Astrocyte (in vitro differentiated cells and primary cell): ENCODE data around the gene KPNA1. TPM values are rescaled to one million over a fixed set of nuclear protein-coding genes. Genes with fewer than 3 reads are reported as not detected.
A peak's percentile ranks its signal among the peaks of the same experiment; 100 is the strongest.

ENCODE experiments used
- DNase-seq: peaks from one replicate; pipeline ENCODE4 v3.0.0-alpha.2; 2010; ENCODE audit warnings: low read depth
- FAIRE-seq: peaks from 2 replicates; lab custom pipeline; 2011; peaks lifted over from hg19 to GRCh38; lab: Jason Lieb, UNC
- H2AFZ ChIP-seq: 2 replicates; pipeline ENCODE4 v1.6.0; 2012; ENCODE audit warnings: low read depth, low read length, inconsistent platforms
- H3K27ac ChIP-seq: 2 replicates; pipeline ENCODE4 v1.5.1; 2011; ENCODE audit warnings: low read depth, low read length, inconsistent platforms
- H3K27me3 ChIP-seq: 2 replicates; pipeline ENCODE4 v1.6.0; 2011; ENCODE audit warnings: low read length, inconsistent platforms; ENCODE audit not compliant: insufficient read depth
- H3K36me3 ChIP-seq: 2 replicates; pipeline ENCODE4 v1.5.1; 2011; ENCODE audit warnings: low read length, inconsistent platforms; ENCODE audit not compliant: insufficient read depth
- H3K4me1 ChIP-seq: 2 replicates; pipeline ENCODE4 v1.5.1; 2011; ENCODE audit warnings: low read length, inconsistent platforms; ENCODE audit not compliant: insufficient read depth
- H3K4me2 ChIP-seq: 2 replicates; pipeline ENCODE4 v1.6.0; 2012; ENCODE audit warnings: low read length, inconsistent platforms
- H3K4me3 ChIP-seq: 2 replicates; pipeline ENCODE4 v1.5.1; 2011; ENCODE audit warnings: low read depth, mild to moderate bottlenecking, low read length, inconsistent platforms; ENCODE audit not compliant: insufficient read depth
- H3K79me2 ChIP-seq: 2 replicates; pipeline ENCODE4 v1.6.0; 2012; ENCODE audit warnings: mild to moderate bottlenecking, low read length, inconsistent platforms; ENCODE audit not compliant: insufficient read depth
- H3K9ac ChIP-seq: 2 replicates; pipeline ENCODE4 v1.6.0; 2012; ENCODE audit warnings: mild to moderate bottlenecking, low read length, inconsistent platforms
- H3K9me3 ChIP-seq: 2 replicates; pipeline ENCODE4 v1.5.1; 2012; ENCODE audit warnings: low read depth, mild to moderate bottlenecking, low read length, inconsistent platforms; ENCODE audit not compliant: insufficient read depth
- H4K20me1 ChIP-seq: 2 replicates; pipeline ENCODE4 v1.6.0; 2012; ENCODE audit warnings: low read length, inconsistent platforms; ENCODE audit not compliant: insufficient read depth
- H3K27ac Mint-ChIP-seq: one replicate; pipeline ENCODE4 v1.8.0; 2021; ENCODE audit warnings: mild to moderate bottlenecking, mixed read lengths; ENCODE audit not compliant: unreplicated experiment
- H3K27me3 Mint-ChIP-seq: one replicate; pipeline ENCODE4 v1.8.0; 2021; ENCODE audit warnings: low read depth, mixed read lengths; ENCODE audit not compliant: unreplicated experiment
- H3K36me3 Mint-ChIP-seq: one replicate; pipeline ENCODE4 v1.8.0; 2021; ENCODE audit warnings: low read depth, mixed read lengths; ENCODE audit not compliant: unreplicated experiment
- H3K4me1 Mint-ChIP-seq: one replicate; pipeline ENCODE4 v1.8.0; 2021; ENCODE audit warnings: low read depth, mixed read lengths; ENCODE audit not compliant: unreplicated experiment
- H3K4me3 Mint-ChIP-seq: one replicate; pipeline ENCODE4 v1.8.0; 2021; ENCODE audit warnings: mild to moderate bottlenecking, moderate library complexity, mixed read lengths; ENCODE audit not compliant: unreplicated experiment
- H3K9me3 Mint-ChIP-seq: one replicate; pipeline ENCODE4 v1.8.0; 2021; ENCODE audit warnings: mild to moderate bottlenecking, mixed read lengths; ENCODE audit not compliant: unreplicated experiment
- EZH2 ChIP-seq: IDR thresholded peaks from 2 replicates; pipeline ENCODE4 v1.6.1; 2012; ENCODE audit warnings: mild to moderate bottlenecking, low read length, inconsistent platforms; ENCODE audit not compliant: insufficient read depth
- total RNA-seq: library from RNA; stranded (reverse); gene quantifications from 2 replicates; pipeline ENCODE4 v1.2.1, GENCODE V29; 2021
- TF ChIP-seq, protein P1 (sequence below): IDR thresholded peaks from 2 replicates; pipeline ENCODE4 v1.5.1; 2011; ENCODE audit warnings: low read depth, mild to moderate bottlenecking, inconsistent platforms, low read length, moderate library complexity; ENCODE audit not compliant: insufficient read depth

The KPNA1 gene
- total RNA-seq, 1 donor from 2014 or later = 165 TPM

DNA sequence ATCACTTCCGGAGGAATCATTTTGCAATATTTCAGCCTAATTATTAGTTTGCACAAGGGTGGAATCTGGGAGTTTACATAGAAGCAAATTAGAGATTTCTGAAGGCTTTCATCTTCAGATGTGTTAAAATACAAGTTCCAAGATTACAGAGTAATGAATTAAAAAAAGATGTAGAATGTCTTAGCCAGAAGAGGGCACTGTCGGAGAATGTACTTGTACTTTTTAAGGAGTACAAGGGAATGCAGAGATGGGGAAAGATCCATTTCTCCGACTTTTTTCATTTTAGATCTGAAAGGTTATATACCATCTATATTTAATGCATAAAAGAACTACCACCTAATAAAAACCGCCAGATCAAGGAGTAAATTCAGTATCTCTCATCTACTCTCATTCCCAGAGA lies 55.7 kb downstream of the KPNA1 start:
- H3K27me3 Mint-ChIP-seq = no peaks in the 10 kb centered on the region
- Histone ChIP-seq H3K4me1 (no peaks in the 10 kb centered on the region), H3K79me2 (peaks cover 3% of the 10 kb centered on the region), H3K27ac (no peak overlapping the region), H3K9me3 (no peaks in the 10 kb centered on the region), H4K20me1 (peaks cover 24% of the 10 kb centered on the region), H3K27me3 (no peaks in the 10 kb centered on the region), H3K4me3 (no peak overlapping the region), H3K9ac (no peak overlapping the region), H2AFZ (no peak overlapping the region), H3K36me3 (peaks cover 29% of the 10 kb centered on the region), H3K4me2 (no peak overlapping the region)
- no peak for TF ChIP-seq EZH2
- TF ChIP-seq, protein P1, sequence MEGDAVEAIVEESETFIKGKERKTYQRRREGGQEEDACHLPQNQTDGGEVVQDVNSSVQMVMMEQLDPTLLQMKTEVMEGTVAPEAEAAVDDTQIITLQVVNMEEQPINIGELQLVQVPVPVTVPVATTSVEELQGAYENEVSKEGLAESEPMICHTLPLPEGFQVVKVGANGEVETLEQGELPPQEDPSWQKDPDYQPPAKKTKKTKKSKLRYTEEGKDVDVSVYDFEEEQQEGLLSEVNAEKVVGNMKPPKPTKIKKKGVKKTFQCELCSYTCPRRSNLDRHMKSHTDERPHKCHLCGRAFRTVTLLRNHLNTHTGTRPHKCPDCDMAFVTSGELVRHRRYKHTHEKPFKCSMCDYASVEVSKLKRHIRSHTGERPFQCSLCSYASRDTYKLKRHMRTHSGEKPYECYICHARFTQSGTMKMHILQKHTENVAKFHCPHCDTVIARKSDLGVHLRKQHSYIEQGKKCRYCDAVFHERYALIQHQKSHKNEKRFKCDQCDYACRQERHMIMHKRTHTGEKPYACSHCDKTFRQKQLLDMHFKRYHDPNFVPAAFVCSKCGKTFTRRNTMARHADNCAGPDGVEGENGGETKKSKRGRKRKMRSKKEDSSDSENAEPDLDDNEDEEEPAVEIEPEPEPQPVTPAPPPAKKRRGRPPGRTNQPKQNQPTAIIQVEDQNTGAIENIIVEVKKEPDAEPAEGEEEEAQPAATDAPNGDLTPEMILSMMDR = peak; percentile 36
- peak; percentile 26 for DNase-seq
- H3K4me3 Mint-ChIP-seq = no peak overlapping the region
- no peaks in the 10 kb centered on the region for H3K9me3 Mint-ChIP-seq
- H3K4me1 Mint-ChIP-seq = peaks cover 3% of the 10 kb centered on the region
- H3K27ac Mint-ChIP-seq = no peak overlapping the region
- FAIRE-seq = peak; percentile 58
- peaks cover 3% of the 10 kb centered on the region for H3K36me3 Mint-ChIP-seq

DNA sequence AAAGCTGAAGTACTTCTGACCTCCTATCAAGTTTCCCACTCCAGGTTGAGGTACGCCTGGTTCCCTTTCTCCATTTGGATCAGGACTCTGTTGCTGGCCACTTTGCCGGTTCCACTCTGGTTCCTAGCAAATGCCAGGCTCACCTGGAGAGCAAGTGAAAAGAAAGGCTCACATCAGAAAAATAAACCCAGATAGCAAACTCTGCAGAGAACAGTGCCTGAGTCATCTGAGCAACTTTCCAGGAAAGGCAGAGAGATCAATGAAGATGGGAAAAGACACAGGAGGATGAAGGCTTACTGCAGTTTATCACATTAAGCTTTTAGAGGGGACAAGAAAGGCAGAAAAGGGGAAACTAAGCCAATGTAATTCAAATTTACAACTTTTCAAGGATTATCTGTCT lies 57.0 kb downstream of the KPNA1 start:
- Histone ChIP-seq H3K36me3 (peaks cover 34% of the 10 kb centered on the region), H3K4me1 (no peaks in the 10 kb centered on the region), H3K9ac (no peak overlapping the region), H3K79me2 (peaks cover 3% of the 10 kb centered on the region), H3K27me3 (no peaks in the 10 kb centered on the region), H2AFZ (no peak overlapping the region), H3K4me2 (no peak overlapping the region), H3K27ac (no peak overlapping the region), H4K20me1 (peaks cover 24% of the 10 kb centered on the region), H3K9me3 (no peaks in the 10 kb centered on the region), H3K4me3 (no peak overlapping the region)
- H3K9me3 Mint-ChIP-seq = no peaks in the 10 kb centered on the region
- H3K36me3 Mint-ChIP-seq = peaks cover 3% of the 10 kb centered on the region
- H3K4me1 Mint-ChIP-seq = peaks cover 3% of the 10 kb centered on the region
- no peak overlapping the region for H3K27ac Mint-ChIP-seq
- FAIRE-seq (no peak), DNase-seq (no peak)
- no peak overlapping the region for H3K4me3 Mint-ChIP-seq
- no peaks in the 10 kb centered on the region for H3K27me3 Mint-ChIP-seq
- TF ChIP-seq EZH2 = no peak
- TF ChIP-seq, protein P1 = no peak

DNA sequence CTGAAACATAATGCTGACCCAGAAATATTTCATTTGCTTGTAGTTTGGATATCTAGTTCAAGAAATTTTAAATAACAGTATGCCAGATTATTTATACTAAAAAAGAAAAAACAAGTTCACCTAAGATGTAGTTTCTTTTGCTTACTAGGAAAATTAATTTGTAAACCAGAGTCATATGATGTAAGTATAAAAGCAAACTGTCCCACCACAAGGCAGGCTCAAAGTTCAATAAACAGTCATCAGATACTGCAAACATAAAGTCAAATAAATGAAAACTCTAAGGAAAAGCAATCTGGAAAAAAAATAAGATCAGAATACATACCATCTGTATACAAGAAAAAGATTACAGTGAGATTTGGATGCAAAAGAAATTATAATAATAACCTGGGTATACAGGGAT lies 58.7 kb downstream of the KPNA1 start:
- no peak overlapping the region for H3K4me3 ChIP-seq
- no peaks in the 10 kb centered on the region for H3K9me3 ChIP-seq
- H3K27me3 ChIP-seq = no peaks in the 10 kb centered on the region
- H4K20me1 ChIP-seq = peaks cover 14% of the 10 kb centered on the region
- Mint-ChIP-seq H3K27me3 (no peaks in the 10 kb centered on the region), H3K36me3 (peaks cover 6% of the 10 kb centered on the region), H3K4me1 (peaks cover 3% of the 10 kb centered on the region), H3K27ac (no peak overlapping the region), H3K4me3 (no peak overlapping the region), H3K9me3 (no peaks in the 10 kb centered on the region)
- H3K79me2 ChIP-seq = no peaks in the 10 kb centered on the region
- H3K27ac ChIP-seq = no peak overlapping the region
- TF ChIP-seq EZH2 = no peak
- TF ChIP-seq, protein P1 = no peak
- no peak overlapping the region for H2AFZ ChIP-seq
- no peaks in the 10 kb centered on the region for H3K4me1 ChIP-seq
- no peak overlapping the region for H3K9ac ChIP-seq
- no peak for FAIRE-seq
- peaks cover 32% of the 10 kb centered on the region for H3K36me3 ChIP-seq
- H3K4me2 ChIP-seq = no peak overlapping the region
- DNase-seq = no peak
